Body of pancreas (tissue), 4 donors: ENCODE results near the gene MINDY3. TPM values are rescaled to one million over a fixed set of nuclear protein-coding genes. Genes with fewer than 3 reads are reported as not detected.

ENCODE experiments used
- ATAC-seq: fragments of 150-250 bp; one replicate; pipeline ENCODE4 v1.9.1; 2016
- DNase-seq, 4 donors: peaks; one replicate each; pipeline ENCODE4 v3.0.0-alpha.2; 2019
- H3K27ac ChIP-seq, 4 donors: fragments of 200-600 bp; sonication (generic); 1 replicate in 3 of 4; 2 replicates in 1 of 4; pipeline versions ENCODE4 v1.5.1 to v1.6.1; 2016 to 2019; ENCODE audit warnings: mild to moderate bottlenecking in 1 of 4, mixed read lengths in 1 of 4, moderate library complexity in 1 of 4
- H3K27me3 ChIP-seq, 2 donors: fragments of 200-600 bp; sonication (generic); one replicate each; pipeline ENCODE4 v1.6.0; 2016; ENCODE audit warnings: mild to moderate bottlenecking in 1 of 2
- H3K36me3 ChIP-seq, 2 donors: fragments of 200-600 bp; sonication (generic); replicated peaks in 1 of 2; 2 replicates each; pipeline ENCODE4 v1.5.1; 2016; ENCODE audit warnings: low read depth in 2 of 2; ENCODE audit not compliant: insufficient read depth in 1 of 2
- H3K4me1 ChIP-seq: fragments of 200-600 bp; sonication (generic); one replicate; pipeline ENCODE4 v1.6.0; 2016
- H3K4me3 ChIP-seq, 2 donors: fragments of 200-600 bp; sonication (generic); 1 replicate in 1 of 2; 2 replicates in 1 of 2; pipeline ENCODE4 v1.5.1; 2016 to 2019
- H3K9me3 ChIP-seq, 3 donors: fragments of 200-600 bp; sonication (generic); 1 replicate in 2 of 3; 2 replicates in 1 of 3; pipeline ENCODE4 v1.5.1; 2016
- CTCF ChIP-seq, 7 experiments: fragments of 450-650 bp in 4 of 7; fragments of 200-600 bp in 3 of 7; sonication (generic) in 3 of 7; IDR thresholded peaks; one replicate each; pipeline ENCODE4 v1.5.1; 2016 to 2019; ENCODE audit warnings: antibody characterized with exemption in 7 of 7
- POLR2A ChIP-seq, 3 donors: fragments of 450-650 bp; IDR thresholded peaks; one replicate each; pipeline ENCODE4 v1.6.1; 2016; ENCODE audit warnings: antibody characterized with exemption in 3 of 3, mild to moderate bottlenecking in 2 of 3
- WGBS, 2 donors: methylation state at CpG; one replicate each; pipeline ENCODE4 v1.1.5; 2017; 5-methylcytosine and 5-hydroxymethylcytosine counted together
- intact Hi-C: fragments of 100-400 bp; cut with DNase I; formaldehyde crosslinking; loops from one replicate; pipeline ENCODE4 v1.15.1; 2023
- total RNA-seq, 2 donors: library from RNA; depleted of rRNA; stranded (reverse); fragments of >200 nt; gene quantifications; one replicate each; pipeline ENCODE4 v1.1.0, GENCODE V29; 2016

MINDY3 gene
- total RNA-seq, 2 donors from 2014 or later = 15.6 to 22.1 TPM

- Histone ChIP-seq H3K36me3 (no peaks in the 10 kb centered on the region), H3K9me3 (no peaks in the 10 kb centered on the region), H3K27ac (no peak overlapping the region), H3K4me1 (no peaks in the 10 kb centered on the region), H3K27me3 (no peaks in the 10 kb centered on the region), H3K4me3 (no peak overlapping the region)
- intact Hi-C loops = no loop called here
- DNase-seq = no peak
- ATAC-seq = no peak
- TF ChIP-seq POLR2A (IDR thresholded peaks at IDR 0.05) (no peak), CTCF (IDR thresholded peaks at IDR 0.05) (no peak)
- WGBS, 2 donors = 90 to 93% methylated on average over 1 of the region's 1 CpG
Measured at GRCh38 chr10:15745751-15746150, 114.6 kb downstream of the MINDY3 start.

- ATAC-seq = no peak
- intact Hi-C loops = no loop called here
- Histone ChIP-seq H3K27me3 (no peaks in the 10 kb centered on the region), H3K4me3 (no peak overlapping the region), H3K9me3 (no peaks in the 10 kb centered on the region), H3K4me1 (no peaks in the 10 kb centered on the region), H3K27ac (no peak overlapping the region), H3K36me3 (no peaks in the 10 kb centered on the region)
- TF ChIP-seq CTCF (IDR thresholded peaks at IDR 0.05) = peak in 6 of 7 experiments; percentile 14 to 44 (median 34)
- TF ChIP-seq POLR2A (IDR thresholded peaks at IDR 0.05) = no peak
- 35 to 37% methylated on average over 7 of the region's 7 CpGs for WGBS, 2 donors
- DNase-seq = peak; percentile 23 to 60 (median 34)
Measured at GRCh38 chr10:15744217-15744865, 116.0 kb downstream of the MINDY3 start.

GRCh38 chr10:15743443-15743842, 116.9 kb downstream of the MINDY3 start:
- DNase-seq = no peak
- Histone ChIP-seq H3K36me3 (no peaks in the 10 kb centered on the region), H3K4me1 (no peaks in the 10 kb centered on the region), H3K9me3 (no peaks in the 10 kb centered on the region), H3K27ac (no peak overlapping the region), H3K27me3 (no peaks in the 10 kb centered on the region), H3K4me3 (no peak overlapping the region)
- intact Hi-C loops = no loop called here
- TF ChIP-seq CTCF (IDR thresholded peaks at IDR 0.05) = no peak
- TF ChIP-seq POLR2A (IDR thresholded peaks at IDR 0.05) = no peak
- ATAC-seq = no peak
- WGBS, 2 donors = 44 to 58% methylated on average over 2 of the region's 2 CpGs

- intact Hi-C loops = no loop called here
- DNase-seq = no peak
- no peaks in the 10 kb centered on the region for H3K27me3 ChIP-seq
Measured at GRCh38 chr10:15742836-15743235, 117.5 kb downstream of the MINDY3 start.

More at GRCh38 chr10:15742836-15743235, 117.5 kb downstream of the MINDY3 start:
- WGBS, 2 donors = 87 to 90% methylated on average over 3 of the region's 3 CpGs
- Histone ChIP-seq H3K4me1 (no peaks in the 10 kb centered on the region), H3K36me3 (no peaks in the 10 kb centered on the region), H3K27ac (no peak overlapping the region), H3K9me3 (no peaks in the 10 kb centered on the region), H3K4me3 (no peak overlapping the region)
- TF ChIP-seq POLR2A (IDR thresholded peaks at IDR 0.05) (no peak), CTCF (IDR thresholded peaks at IDR 0.05) (no peak)
- ATAC-seq = no peak
